ENCODE data around the gene ADCK1. TPM values are rescaled to one million over a fixed set of nuclear protein-coding genes. Genes with fewer than 3 reads are reported as not detected.

The ADCK1 gene
- total and polyA plus RNA-seq, 2 donors (not counting 3 experiments of a cell fraction or from before 2014, with no cell fraction given), result 4.2 to 6.9 TPM

DNA sequence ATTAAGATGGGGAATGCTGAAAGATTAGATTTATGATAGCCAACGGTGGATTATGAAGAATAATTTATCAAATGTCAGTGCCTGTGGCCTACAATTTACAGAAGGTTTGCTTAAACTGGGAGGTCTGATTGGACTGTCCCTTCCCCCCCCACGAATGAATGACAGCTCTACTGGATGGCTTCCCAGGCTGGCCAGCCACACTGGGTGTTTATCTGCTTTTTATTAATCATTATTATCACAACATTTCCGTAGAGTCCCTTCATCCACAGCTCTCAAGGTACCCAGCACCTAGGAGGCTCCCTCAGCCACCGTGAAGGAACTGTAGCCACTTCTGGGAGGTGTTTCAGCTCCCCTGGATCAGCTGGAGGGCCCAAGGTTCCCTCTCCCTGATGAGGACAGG is 78.9 kb downstream of the ADCK1 start:
- no peak overlapping the region for H3K4me2 ChIP-seq (ENCODE audit: insufficient read depth, low read length)
- H3K9ac ChIP-seq (replicated peaks; ENCODE audit: extremely low read depth, insufficient read depth, low read length), result no peak overlapping the region
- H3K9me3 ChIP-seq (replicated peaks; ENCODE audit: control insufficient read depth, insufficient read depth, low read length), result no peaks in the 10 kb centered on the region
- no peaks in the 10 kb centered on the region for H3K27me3 ChIP-seq (ENCODE audit: control insufficient read depth in 2 of 2, insufficient read depth in 2 of 2, low read length in 2 of 2)
- POLR2A ChIA-PET, result no interaction called here
- CTCF ChIA-PET, result interaction anchor here (1.9 kb wide), 1 partner anchor 17 kb away, joined by 10 read pairs; no protein-coding TSS in a partner anchor
- H3K36me3 ChIP-seq (ENCODE audit: control insufficient read depth in 2 of 2, extremely low read depth in 1 of 2, insufficient read depth in 2 of 2, low read length in 2 of 2), result no peaks in the 10 kb centered on the region
- FAIRE-seq (no peak), DNase-seq (ENCODE audit: low read depth, low spot score) (no peak)
- intact Hi-C loops (cut with micrococcal nuclease) (no loop called here), dilution Hi-C loops (cut with MboI; ENCODE audit: extremely low pct_ligation_motif_present, low sequenced_read_pairs) (no loop called here)
- BruUV-seq (replicated peaks), result no TSS peak
- no peak overlapping the region for H2AFZ ChIP-seq (ENCODE audit: low read depth, low read length)
- no peaks in the 10 kb centered on the region for H3K9me1 ChIP-seq (replicated peaks; ENCODE audit: control insufficient read depth, extremely low read depth, insufficient read depth, low read length)
- no peak overlapping the region for H3K27ac ChIP-seq (ENCODE audit: insufficient read depth, low read depth, low read length)
- H4K20me1 ChIP-seq (replicated peaks; ENCODE audit: control insufficient read depth, extremely low read depth, insufficient read depth, low read length), result no peaks in the 10 kb centered on the region
- TF ChIP-seq EZH2 (IDR thresholded peaks at IDR 0.05; ENCODE audit: borderline replicate concordance, low read depth, low read length, severe bottlenecking), result no peak
- no peak for TF ChIP-seq JUN (IDR thresholded peaks at IDR 0.05; ENCODE audit: borderline replicate concordance, insufficient read depth, insufficient read length, low read depth)
- TF ChIP-seq POLR2AphosphoS5 (IDR thresholded peaks at IDR 0.05; ENCODE audit: insufficient read depth, low read depth, low read length), result no peak
- TF ChIP-seq MYC (IDR thresholded peaks at IDR 0.05; ENCODE audit: low read depth, low read length), result no peak
- TF ChIP-seq POLR2A (IDR thresholded peaks at IDR 0.05; ENCODE audit: low read depth, low read length), result no peak
- TF ChIP-seq, protein P1, sequence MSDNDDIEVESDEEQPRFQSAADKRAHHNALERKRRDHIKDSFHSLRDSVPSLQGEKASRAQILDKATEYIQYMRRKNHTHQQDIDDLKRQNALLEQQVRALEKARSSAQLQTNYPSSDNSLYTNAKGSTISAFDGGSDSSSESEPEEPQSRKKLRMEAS (IDR thresholded peaks at IDR 0.05; ENCODE audit: insufficient read depth, insufficient read length), result no peak
- TF ChIP-seq, protein P2, sequence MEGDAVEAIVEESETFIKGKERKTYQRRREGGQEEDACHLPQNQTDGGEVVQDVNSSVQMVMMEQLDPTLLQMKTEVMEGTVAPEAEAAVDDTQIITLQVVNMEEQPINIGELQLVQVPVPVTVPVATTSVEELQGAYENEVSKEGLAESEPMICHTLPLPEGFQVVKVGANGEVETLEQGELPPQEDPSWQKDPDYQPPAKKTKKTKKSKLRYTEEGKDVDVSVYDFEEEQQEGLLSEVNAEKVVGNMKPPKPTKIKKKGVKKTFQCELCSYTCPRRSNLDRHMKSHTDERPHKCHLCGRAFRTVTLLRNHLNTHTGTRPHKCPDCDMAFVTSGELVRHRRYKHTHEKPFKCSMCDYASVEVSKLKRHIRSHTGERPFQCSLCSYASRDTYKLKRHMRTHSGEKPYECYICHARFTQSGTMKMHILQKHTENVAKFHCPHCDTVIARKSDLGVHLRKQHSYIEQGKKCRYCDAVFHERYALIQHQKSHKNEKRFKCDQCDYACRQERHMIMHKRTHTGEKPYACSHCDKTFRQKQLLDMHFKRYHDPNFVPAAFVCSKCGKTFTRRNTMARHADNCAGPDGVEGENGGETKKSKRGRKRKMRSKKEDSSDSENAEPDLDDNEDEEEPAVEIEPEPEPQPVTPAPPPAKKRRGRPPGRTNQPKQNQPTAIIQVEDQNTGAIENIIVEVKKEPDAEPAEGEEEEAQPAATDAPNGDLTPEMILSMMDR (IDR thresholded peaks at IDR 0.05; ENCODE audit: extremely low read depth in 1 of 2, insufficient read depth in 1 of 2, low read depth in 1 of 2, low read length in 2 of 2), result no peak
- TF ChIP-seq FOS (IDR thresholded peaks at IDR 0.05; ENCODE audit: borderline replicate concordance, insufficient read depth, low read length), result no peak
- TF ChIP-seq GATA2 (IDR thresholded peaks at IDR 0.05; ENCODE audit: insufficient read depth, insufficient read length, low read depth, low read length), result no peak
- H3K79me2 ChIP-seq (ENCODE audit: control insufficient read depth, insufficient read depth, low read length), result no peaks in the 10 kb centered on the region
- no peak overlapping the region for H3K4me3 ChIP-seq (replicated peaks in 1 of 3; ENCODE audit: insufficient read depth in 1 of 3, low read depth in 1 of 3, low read length in 3 of 3)
- no peaks in the 10 kb centered on the region for H3K4me1 ChIP-seq (ENCODE audit: control insufficient read depth, extremely low read depth, insufficient read depth, low read length)
